Measurements from ENCODE around the gene CACNA2D1.
"Not testable (repeated sequence)": the region's sequence is repeated elsewhere in the genome, so short reads cannot be mapped to it uniquely, and the experiment has no call there.

The CACNA2D1 gene

GRCh38 chr7:82389876-82390275 lies 53.7 kb downstream of the CACNA2D1 start:
- no peak for DNase-seq

GRCh38 chr7:82388138-82388537 lies 55.4 kb downstream of the CACNA2D1 start:
- no peak for DNase-seq

GRCh38 chr7:82386571-82386970 lies 57.0 kb downstream of the CACNA2D1 start:
- DNase-seq: not testable (repeated sequence)

- no peak for DNase-seq
These were observed 58.8 kb downstream of the CACNA2D1 start for GRCh38 chr7:82384779-82385178.

GRCh38 chr7:82384051-82384464 lies 59.5 kb downstream of the CACNA2D1 start:
- DNase-seq: no peak

GRCh38 chr7:82382276-82382675 lies 61.3 kb downstream of the CACNA2D1 start:
- no peak for DNase-seq

- no peak for DNase-seq
These were observed 66.8 kb downstream of the CACNA2D1 start for GRCh38 chr7:82376739-82377138.

- no peak for DNase-seq
These were observed 67.9 kb downstream of the CACNA2D1 start for GRCh38 chr7:82375713-82376112.

GRCh38 chr7:82375129-82375528 lies 68.4 kb downstream of the CACNA2D1 start:
- no peak for DNase-seq

- no peak for DNase-seq
These were observed 69.5 kb downstream of the CACNA2D1 start for GRCh38 chr7:82373926-82374635.

- DNase-seq: no peak
These were observed 78.9 kb downstream of the CACNA2D1 start for GRCh38 chr7:82364671-82365070.

- no peak for DNase-seq
These were observed 79.5 kb downstream of the CACNA2D1 start for GRCh38 chr7:82364048-82364447.

- no peak for DNase-seq
These were observed 81.4 kb downstream of the CACNA2D1 start for GRCh38 chr7:82362129-82362706.

- no peak for DNase-seq
These were observed 82.8 kb downstream of the CACNA2D1 start for GRCh38 chr7:82360591-82361368.

- DNase-seq: no peak
These were observed 84.2 kb downstream of the CACNA2D1 start for GRCh38 chr7:82359426-82359825.

GRCh38 chr7:82358923-82359322 lies 84.7 kb downstream of the CACNA2D1 start:
- no peak for DNase-seq

GRCh38 chr7:82358009-82358578 lies 85.5 kb downstream of the CACNA2D1 start:
- DNase-seq: no peak

- DNase-seq: no peak
These were observed 95.3 kb downstream of the CACNA2D1 start for GRCh38 chr7:82348251-82348650.

GRCh38 chr7:82347808-82348207 lies 95.8 kb downstream of the CACNA2D1 start:
- no peak for DNase-seq

GRCh38 chr7:82345886-82346285 lies 97.7 kb downstream of the CACNA2D1 start:
- DNase-seq: no peak

- DNase-seq: no peak
These were observed 99.9 kb downstream of the CACNA2D1 start for GRCh38 chr7:82343716-82344115.

- DNase-seq: no peak
These were observed 103.6 kb downstream of the CACNA2D1 start for GRCh38 chr7:82339958-82340357.

- DNase-seq: no peak
These were observed 107.7 kb downstream of the CACNA2D1 start for GRCh38 chr7:82335927-82336326.

GRCh38 chr7:82335001-82335400 lies 108.6 kb downstream of the CACNA2D1 start:
- no peak for DNase-seq
